Suprapubic skin (tissue), 3 donors: ENCODE measurements around the gene GRIN2A.

Experiments used
- CTCF ChIP-seq, 2 donors: fragments of 200-600 bp in 1 of 2; fragments of 450-650 bp in 1 of 2; sonication (generic) in 1 of 2; IDR thresholded peaks; one replicate each; pipeline ENCODE4 v1.5.1; 2016 to 2019; ENCODE audit warnings: antibody characterized with exemption in 2 of 2, mild to moderate bottlenecking in 1 of 2, moderate library complexity in 1 of 2
- EP300 ChIP-seq: sonication (generic); formaldehyde crosslinking; IDR thresholded peaks from one replicate; pipeline ENCODE4 v1.6.1; 2017; ENCODE audit warnings: antibody characterized with exemption

GRCh38 chr16:9787717-9788116 is 394.5 kb downstream of the GRIN2A start:
- TF ChIP-seq CTCF (IDR thresholded peaks at IDR 0.05): no peak
- no peak for TF ChIP-seq EP300
